Measurements from ENCODE around the gene ME1.

DNA sequence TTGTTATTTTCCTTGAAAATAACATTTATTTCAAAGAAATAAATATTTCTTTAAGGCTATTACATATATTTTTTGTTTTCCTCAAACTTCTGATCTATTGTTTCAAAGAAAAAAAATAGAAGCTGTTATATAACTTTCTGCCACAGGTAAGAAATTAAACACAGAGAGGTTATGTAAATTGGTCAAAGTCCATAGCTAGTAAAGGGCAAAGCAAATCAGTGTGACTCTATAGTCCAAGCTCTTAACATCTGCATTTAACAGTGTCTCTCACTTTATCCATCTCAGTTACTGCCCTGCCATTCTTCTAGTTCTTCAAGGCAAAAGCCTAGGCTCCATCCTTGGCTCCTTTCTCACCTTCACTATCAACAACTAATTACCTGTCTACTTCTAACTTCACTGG, 180.6 kb downstream of the ME1 start:
- TF ChIP-seq, protein P1, sequence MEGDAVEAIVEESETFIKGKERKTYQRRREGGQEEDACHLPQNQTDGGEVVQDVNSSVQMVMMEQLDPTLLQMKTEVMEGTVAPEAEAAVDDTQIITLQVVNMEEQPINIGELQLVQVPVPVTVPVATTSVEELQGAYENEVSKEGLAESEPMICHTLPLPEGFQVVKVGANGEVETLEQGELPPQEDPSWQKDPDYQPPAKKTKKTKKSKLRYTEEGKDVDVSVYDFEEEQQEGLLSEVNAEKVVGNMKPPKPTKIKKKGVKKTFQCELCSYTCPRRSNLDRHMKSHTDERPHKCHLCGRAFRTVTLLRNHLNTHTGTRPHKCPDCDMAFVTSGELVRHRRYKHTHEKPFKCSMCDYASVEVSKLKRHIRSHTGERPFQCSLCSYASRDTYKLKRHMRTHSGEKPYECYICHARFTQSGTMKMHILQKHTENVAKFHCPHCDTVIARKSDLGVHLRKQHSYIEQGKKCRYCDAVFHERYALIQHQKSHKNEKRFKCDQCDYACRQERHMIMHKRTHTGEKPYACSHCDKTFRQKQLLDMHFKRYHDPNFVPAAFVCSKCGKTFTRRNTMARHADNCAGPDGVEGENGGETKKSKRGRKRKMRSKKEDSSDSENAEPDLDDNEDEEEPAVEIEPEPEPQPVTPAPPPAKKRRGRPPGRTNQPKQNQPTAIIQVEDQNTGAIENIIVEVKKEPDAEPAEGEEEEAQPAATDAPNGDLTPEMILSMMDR (CRISPR knock-in tag; IDR thresholded peaks at IDR 0.05), result no peak
- TF ChIP-seq AKAP8 (CRISPR knock-in tag; IDR thresholded peaks at IDR 0.05), result no peak
- TF ChIP-seq HOXD1 (CRISPR knock-in tag; IDR thresholded peaks at IDR 0.05), result no peak
- TF ChIP-seq ZNF274 (CRISPR knock-in tag; IDR thresholded peaks at IDR 0.05), result no peak
- TF ChIP-seq FLYWCH1 (CRISPR knock-in tag; IDR thresholded peaks at IDR 0.05), result no peak
- TF ChIP-seq, protein P2, sequence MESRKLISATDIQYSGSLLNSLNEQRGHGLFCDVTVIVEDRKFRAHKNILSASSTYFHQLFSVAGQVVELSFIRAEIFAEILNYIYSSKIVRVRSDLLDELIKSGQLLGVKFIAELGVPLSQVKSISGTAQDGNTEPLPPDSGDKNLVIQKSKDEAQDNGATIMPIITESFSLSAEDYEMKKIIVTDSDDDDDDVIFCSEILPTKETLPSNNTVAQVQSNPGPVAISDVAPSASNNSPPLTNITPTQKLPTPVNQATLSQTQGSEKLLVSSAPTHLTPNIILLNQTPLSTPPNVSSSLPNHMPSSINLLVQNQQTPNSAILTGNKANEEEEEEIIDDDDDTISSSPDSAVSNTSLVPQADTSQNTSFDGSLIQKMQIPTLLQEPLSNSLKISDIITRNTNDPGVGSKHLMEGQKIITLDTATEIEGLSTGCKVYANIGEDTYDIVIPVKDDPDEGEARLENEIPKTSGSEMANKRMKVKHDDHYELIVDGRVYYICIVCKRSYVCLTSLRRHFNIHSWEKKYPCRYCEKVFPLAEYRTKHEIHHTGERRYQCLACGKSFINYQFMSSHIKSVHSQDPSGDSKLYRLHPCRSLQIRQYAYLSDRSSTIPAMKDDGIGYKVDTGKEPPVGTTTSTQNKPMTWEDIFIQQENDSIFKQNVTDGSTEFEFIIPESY (CRISPR knock-in tag; IDR thresholded peaks at IDR 0.05), result no peak
- no peak for TF ChIP-seq CREB1 (IDR thresholded peaks at IDR 0.05)
- no peak for TF ChIP-seq CREB1 (CRISPR knock-in tag; IDR thresholded peaks at IDR 0.05)
- no peak for TF ChIP-seq ZNF674 (CRISPR knock-in tag; IDR thresholded peaks at IDR 0.05; ENCODE audit: low read depth)
- TF ChIP-seq TOPORS (CRISPR knock-in tag; IDR thresholded peaks at IDR 0.05), result no peak
- TF ChIP-seq, protein P3, sequence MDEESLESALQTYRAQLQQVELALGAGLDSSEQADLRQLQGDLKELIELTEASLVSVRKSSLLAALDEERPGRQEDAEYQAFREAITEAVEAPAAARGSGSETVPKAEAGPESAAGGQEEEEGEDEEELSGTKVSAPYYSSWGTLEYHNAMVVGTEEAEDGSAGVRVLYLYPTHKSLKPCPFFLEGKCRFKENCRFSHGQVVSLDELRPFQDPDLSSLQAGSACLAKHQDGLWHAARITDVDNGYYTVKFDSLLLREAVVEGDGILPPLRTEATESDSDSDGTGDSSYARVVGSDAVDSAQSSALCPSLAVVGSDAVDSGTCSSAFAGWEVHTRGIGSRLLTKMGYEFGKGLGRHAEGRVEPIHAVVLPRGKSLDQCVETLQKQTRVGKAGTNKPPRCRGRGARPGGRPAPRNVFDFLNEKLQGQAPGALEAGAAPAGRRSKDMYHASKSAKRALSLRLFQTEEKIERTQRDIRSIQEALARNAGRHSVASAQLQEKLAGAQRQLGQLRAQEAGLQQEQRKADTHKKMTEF (CRISPR knock-in tag; IDR thresholded peaks at IDR 0.05), result no peak
- no peak for TF ChIP-seq NFYB (CRISPR knock-in tag; IDR thresholded peaks at IDR 0.05)
